Measurements from ENCODE around the gene GAST.

GAST gene

GRCh38 chr17:41750862-41751261 lies 38.7 kb downstream of the GAST start:
- no peak for FAIRE-seq

- FAIRE-seq, result no peak
Observed at GRCh38 chr17:41751288-41751687, 39.2 kb downstream of the GAST start.

- no peak for FAIRE-seq
Observed at GRCh38 chr17:41754066-41754465, 41.9 kb downstream of the GAST start.

- no peak for FAIRE-seq
Observed at GRCh38 chr17:41758601-41759000, 46.5 kb downstream of the GAST start.

- FAIRE-seq, result no peak
Observed at GRCh38 chr17:41760878-41761277, 48.7 kb downstream of the GAST start.

GRCh38 chr17:41762391-41762790 lies 50.3 kb downstream of the GAST start:
- FAIRE-seq, result no peak

- no peak for FAIRE-seq
Observed at GRCh38 chr17:41762841-41763240, 50.7 kb downstream of the GAST start.

- FAIRE-seq, result no peak
Observed at GRCh38 chr17:41763327-41763726, 51.2 kb downstream of the GAST start.

All from TTC549 (cell line).